ENCODE measurements around the gene PGAP3.

- TF ChIP-seq CTCF (IDR thresholded peaks at IDR 0.05; ENCODE audit: low read length) (no peak), EZH2 (optimal IDR thresholded peaks at IDR 0.05; ENCODE audit: low read depth, low read length) (no peak)
These were observed 16.1 kb upstream of the PGAP3 start for GRCh38 chr17:39703913-39704312.

Measured in MM.1S (cell line).